ENCODE measurements around the gene KCNA4.
A peak's percentile ranks its signal among the peaks of the same experiment; 100 is the strongest.
"Not testable (repeated sequence)": the region's sequence is repeated elsewhere in the genome, so short reads cannot be mapped to it uniquely, and the experiment has no call there.

KCNA4 gene

DNA sequence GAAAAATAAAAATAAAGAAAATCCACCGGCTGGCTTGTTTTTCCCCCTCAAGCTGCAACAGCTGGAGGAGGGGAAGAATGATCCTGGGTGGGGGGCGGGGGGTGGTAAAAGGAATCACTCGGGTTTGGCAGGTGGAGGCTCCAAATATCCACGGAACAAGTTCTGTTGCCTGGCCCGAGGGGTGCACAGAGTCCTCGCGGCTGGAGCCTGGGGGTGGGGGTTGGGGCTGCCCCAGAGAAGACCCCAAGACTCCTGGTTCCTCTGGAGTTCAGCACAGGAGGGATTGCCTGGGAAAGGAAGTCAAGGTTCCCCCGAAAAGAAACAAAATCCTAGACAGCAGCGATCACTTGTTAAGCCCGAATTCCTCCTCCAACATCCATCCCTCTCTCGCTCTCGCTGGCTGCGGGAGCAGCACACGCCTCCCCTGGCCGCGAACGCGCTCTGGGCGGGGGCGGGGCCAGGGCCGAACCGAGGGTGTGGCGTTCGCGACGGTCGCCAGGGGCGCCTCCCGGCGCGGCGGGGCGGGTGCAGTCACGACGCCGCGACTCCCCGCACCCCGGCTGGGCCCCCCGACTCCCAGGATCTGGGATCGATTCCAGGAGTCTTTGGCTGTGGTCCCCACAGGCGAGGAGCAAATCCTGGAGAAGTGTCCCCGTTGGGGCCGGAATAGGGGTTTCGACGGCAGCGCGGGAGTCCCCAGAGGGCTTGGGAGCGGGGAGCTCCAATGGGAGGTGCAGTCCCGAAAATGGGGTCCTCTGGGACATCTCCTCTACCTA is at the start of gene KCNA4:
Gene KCNA4 (minus strand): TSS at position 443 of the 776 bp plus-strand sequence. CDS start 4,352 bp downstream, outside the sequence.
- peak; percentile 65 for DNase-seq

DNA sequence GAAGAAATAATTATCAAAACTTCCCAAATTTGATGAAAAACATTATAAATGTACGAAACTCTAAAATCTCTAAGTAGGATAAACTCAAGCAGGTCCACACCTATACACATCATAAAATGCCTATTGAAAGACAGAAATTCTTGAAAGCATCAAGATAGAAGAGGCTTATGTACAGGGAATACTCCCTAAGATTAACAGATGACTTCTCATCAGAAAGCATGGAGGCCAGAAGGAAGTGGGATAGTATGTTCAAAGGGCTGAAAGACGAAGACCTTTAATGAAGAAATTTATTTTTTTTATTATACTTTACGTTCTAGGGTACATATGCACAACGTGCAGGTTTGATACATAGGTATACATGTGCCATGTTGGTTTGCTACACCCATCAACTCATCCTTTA is 45.3 kb upstream of the KCNA4 start:
- no peak for DNase-seq

DNA sequence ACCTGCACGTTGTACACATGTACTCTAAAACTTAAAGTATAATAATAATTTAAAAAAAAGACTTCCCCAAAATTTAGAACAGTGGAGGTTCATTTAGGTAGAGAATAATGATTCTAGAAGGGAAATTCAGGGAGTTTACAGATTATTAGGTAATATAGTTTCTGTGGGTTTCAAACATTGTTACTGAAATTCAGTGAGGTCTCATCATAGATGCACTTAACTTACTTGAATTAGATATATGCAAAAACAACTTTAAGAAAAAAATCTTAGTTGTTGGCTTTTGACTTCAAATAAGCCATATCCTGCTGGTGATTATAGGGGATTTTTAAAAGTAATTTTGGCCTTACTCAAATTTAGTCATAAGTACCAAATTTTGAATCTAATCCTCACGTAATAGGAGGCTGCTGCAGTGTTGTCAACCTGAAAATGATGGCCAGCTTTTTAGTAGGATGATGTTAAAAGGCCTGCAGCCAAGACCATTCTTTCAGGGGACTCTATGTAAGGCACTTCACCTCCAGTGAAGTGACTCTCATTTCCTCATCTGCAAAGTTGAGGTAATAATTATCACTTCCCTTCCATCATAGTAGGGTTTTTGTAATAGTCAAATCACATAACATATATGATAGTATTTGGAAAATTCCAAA is 42.5 kb upstream of the KCNA4 start:
- no peak for DNase-seq

DNA sequence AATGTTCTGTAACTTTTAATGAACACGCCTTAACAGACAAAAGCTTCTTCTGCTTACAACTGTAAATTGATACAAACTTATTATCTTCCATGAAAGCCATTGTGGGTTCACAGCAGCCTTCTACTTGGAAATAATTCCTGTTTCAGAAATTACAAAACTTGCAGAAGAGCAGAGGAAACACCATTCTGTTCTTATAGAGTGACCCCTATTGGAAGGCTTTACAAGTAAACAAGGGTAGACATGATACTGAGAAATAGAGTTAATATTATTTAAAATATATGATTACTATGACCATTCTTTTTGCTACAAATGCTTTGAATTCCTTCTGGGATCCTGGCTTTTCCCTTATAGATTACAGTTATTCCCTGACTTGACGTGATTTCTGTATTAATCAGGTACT is 32.4 kb upstream of the KCNA4 start:
- no peak for DNase-seq

DNA sequence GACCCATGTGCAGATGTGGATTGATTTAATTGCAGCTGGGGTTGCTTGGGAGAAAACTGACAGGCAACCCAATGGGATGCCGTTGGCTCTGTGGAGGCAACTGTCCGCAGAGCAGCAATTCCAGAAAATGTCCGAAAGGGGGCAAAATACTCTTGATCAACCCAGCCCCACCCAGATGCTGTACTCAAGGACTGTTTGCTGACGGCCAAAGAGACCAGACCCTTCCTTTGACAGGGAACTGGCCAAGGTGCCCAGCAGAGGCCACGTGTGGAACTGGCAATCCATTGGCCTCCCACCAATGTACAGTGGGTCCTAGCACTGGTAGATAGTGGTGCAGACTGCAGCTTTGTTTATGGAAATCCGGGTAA is 29.7 kb upstream of the KCNA4 start:
- DNase-seq = no peak

DNA sequence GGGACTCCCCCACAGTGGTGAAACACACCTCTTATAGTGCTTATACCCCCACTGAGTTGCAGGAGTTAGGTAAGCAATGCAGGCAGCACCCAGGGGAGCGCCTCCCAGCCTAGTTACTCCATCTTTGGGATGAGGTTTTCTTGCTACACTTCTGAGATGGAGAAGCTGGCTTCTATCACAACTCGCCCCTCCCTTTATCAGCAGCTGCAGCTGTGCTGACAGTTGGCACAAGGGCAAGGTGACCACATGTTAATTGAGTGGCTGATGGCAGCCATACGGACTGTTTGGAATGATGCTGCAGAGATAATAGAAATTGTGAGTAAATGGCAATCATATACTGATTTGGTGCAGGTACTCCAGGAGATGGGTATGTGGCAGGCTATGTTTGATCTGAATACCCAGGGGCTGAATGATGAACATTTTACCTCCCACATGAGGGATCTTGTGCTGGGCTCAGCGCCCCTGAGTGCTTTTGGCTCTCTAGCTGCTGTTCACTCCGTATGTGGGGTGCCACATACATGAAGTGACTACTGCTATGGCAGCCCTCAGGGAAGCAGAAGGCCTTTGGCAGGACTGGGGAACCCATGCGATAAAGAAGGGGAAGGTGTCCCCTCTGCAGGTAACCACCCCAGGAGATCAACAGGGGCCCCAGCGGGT is 29.2 kb upstream of the KCNA4 start:
- no peak for DNase-seq

DNA sequence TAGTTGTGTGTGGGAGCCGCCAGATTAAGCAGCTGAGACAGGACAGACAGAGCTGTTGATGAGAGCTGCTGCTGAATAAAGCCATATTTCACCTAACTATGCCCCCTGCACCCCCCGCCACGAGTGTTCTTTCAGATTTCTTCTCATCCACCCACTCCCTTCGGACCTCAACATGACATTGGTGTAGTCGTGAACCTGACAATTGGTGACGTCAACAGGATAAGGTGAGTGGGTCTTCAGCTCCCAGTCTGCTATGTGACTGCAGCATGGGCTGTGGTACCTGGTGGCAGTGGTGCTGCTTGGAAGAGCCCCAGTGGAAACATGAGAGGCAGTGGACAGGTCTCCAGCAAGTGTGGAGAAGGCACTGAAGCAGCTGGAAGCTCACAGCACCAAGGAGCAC is 28.3 kb upstream of the KCNA4 start:
- DNase-seq = no peak

DNA sequence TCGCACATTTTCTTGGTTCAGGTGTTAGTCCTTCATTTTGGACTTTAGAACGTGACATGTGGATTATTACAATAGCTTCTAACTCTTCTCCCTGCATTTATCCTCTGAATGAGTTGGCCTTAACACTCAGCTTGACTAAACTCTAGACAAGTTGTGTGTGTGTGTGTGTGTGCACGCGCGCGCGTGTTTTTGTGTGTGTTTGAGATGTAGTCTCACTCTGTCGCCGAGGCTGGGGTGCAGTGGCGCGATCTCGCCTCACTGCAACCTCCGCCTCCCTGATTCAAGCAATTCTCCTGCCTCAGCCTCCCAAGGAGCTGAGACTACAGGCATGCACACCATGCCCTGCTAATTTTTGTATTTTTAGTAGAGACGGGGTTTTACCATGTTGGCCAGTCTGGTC is 24.3 kb upstream of the KCNA4 start:
- DNase-seq = no peak

DNA sequence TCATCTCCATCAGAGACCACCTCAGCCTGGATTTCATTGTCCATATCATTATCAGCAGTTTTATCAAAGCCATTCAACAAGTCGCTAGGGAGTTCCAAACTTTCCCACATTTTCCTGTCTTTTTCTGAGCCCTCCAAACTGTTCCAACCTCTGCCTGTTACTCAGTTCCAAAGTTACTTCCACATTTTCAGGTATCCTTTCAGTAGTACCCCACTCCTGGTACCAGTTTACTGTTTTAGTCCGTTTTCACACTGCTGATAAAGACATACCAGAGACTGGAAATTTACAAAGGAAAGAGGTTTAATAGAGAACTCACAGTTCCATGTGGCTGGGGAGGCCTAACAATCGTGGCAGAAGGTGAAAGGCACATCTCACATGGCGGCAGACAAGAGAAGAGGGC is 17.9 kb upstream of the KCNA4 start:
- not testable (repeated sequence) for DNase-seq

DNA sequence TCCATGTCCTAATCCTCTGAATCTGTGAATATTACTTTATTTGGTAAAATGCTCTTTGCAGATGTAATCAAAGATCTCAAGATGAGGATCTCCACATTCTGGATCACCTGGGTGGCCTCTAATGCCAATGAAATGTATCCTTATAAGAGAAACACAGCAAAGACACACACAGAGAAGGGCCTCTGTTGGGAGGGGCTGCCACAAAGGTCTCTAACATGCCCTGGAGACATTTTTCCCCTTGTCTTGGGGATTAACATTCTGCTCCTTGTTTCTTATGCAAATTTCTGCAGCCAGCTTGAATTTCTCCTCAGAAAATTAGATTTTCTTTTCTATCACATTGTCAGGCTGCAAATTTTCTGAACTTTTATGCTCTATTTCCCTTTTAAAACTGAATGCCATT is 17.3 kb upstream of the KCNA4 start:
- DNase-seq = not testable (repeated sequence)

DNA sequence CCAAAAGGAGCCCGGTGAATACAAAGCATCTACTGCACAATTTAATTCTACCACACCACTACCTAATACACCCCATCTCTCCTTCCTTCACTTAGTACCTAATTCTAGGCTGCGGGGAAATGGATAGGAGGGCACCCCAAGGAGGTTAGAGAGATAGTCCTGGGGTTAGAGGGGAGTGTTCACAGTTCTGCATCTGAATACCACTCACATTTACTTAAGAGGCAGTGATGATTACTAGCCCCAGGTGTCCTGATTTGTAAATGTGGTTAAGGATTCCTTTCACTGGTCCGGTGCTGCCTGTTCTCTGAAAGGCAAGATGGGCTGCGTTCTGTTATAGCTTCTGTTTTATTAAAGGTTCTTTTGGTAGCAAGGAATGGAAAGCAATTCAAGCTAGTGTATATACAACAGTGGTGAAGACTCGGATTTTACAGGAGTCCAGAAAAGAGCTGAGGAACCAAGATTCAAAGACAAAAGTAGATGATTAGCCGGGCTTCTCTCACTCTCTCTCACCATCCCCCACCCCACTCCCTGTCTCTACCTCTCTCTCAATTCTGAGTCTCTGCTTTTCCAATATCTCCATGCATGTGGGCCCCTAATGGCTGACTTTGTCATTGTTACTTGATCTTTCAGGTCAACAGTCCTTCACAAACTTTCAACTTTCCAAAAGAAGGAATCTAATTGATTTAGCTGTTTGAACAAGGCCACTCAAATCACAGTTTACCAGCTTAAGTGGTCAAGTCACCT is 8.7 kb upstream of the KCNA4 start:
- no peak for DNase-seq

DNA sequence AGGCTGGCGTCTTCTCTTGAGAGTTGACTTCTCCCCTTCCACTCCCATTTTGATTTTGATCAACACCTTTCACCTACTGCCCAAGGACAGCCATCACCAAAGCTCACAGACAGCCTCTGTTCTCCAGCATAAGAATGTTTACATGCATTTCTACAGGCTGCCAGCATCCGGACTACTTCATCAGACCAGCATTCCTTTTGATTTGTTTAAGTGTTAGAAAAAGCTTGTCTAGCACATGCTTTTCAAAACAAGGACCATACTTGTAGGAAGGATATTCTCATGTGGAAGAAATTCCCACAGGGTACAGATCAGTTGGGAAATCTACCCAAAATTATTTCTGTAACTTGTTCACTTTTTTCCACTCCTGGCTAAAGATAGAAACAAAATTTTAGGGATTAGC is 6.2 kb upstream of the KCNA4 start:
- DNase-seq = no peak

DNA sequence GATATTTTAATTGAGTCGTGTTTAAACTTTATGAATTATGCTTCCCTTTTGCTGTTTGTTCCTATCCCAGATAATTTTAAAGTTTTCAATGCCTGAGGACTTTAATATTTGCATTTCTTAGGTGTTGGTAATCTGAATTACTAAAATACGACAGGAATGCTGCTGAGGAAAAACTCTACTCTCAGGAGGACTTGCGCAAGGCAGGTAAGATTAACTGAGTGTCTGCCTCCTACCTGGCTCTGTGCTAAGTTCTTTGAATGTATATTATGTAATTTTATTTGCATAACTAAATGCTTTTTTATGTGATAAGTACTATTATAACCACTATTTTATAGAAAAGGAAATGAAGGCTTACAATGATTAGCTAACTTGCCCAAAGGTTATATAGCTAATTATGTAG is 2.7 kb upstream of the KCNA4 start:
- no peak for DNase-seq

DNA sequence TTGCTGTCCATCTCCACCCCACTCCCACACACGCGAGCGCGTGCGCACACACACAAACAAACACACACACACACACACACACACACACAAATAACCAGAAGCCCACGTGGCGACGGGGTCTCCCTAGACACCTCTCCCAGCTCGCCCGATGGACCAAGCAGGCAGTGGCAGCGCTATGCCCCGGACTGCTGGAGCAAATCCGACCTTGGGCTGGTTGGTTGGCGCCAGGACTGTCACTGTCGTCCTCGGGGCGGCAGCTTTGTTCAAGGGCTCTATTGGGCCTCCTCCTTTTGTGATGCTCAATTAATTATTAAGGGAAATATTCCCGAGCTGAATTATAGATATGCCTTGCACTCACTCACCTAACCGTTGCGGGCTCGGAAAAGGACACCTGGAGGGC is 1.7 kb upstream of the KCNA4 start:
- no peak for DNase-seq

DNA sequence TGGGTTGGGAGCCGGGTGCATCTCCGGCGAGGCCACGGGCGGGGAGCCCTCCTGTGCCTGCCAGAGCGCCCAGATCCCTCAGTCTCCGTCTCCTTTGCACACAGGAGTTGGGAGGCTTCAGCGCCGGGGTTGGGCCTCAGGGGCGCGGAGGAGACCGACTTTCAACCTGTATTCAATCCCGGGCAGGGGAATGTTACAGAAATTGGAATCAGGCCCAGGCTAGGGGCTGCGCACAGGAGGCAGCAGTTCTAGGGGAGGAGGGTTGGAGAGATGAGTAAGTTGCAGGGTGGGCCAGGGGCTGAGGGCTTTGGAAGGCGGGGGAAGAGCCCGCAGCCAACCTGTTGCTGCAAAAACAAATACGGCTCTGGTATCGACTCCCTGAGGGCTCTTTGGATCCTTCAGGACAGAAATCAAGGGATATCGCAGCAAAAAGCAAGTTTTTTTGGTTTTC is 640 bp upstream of the KCNA4 start:
- no peak for DNase-seq

DNA sequence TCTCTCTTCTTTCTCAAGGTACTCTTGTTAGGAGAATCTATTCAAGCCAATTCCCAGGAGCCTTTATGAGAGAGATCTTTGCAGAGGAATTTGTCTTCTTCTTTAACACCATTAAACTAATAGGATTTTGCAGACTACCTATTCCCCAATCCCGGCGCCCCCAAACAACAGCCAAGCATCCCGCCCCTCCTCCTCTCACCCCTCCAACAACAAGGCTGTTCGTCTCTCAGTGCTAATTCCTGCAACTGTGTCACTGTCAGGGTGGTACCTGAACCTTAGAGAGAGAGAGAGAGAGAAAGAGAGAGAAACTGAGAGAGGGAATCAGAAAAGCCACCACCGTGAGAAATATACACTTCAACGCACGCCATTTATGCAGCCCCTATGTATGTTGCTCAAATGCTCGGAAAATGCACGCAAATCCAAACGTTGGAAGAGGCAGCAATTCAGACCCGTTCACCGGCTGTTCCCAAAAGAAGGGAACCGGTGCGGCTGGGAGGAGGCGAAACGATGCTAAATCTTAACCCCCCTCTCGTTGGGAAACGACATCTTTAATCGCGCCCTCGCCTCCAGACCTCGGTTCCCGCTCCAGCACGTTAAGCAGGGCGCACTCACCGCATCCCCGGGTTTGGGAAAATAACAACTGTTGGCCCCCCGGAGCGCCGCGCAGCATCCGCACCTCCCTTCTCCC is 961 bp downstream of the KCNA4 start:
- no peak for DNase-seq

DNA sequence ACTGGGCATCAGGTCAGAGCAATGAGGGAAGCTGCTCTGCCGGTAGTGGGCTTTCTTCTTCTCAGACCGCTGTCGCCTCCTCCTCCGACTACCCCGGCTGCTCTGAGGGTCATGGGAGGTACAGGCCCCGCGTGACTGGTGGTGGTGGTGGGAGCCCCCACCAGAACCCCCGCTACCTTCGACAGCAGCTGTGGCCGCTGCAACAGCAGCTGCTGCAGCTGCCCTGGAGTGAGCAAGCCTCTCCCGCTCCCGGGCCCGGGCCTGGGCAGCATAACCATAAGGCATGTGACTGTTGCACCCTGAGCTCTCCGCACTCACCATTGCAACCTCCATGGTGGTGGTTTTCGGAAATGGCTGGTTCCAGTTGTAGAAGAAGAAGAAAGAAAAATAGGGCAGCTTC is 4.5 kb downstream of the KCNA4 start:
- DNase-seq = no peak

DNA sequence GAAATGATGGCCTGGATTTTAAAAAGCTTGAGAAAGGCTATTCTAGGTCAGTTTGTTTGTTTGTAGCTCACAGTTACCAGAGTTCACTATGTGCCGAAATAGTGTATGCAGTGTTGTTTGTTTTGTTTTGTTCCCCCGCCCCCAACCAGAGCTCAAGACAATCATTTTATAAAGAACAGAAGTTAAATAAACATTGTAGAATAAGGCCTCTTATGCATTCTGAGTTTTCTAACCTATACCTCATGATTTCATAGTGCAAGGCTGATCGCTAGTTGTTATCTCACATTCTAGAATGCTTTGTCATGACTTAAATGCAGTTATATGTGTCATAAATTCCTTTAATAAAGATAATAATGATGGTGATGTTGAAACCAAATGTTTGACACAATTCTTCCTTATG is 7.8 kb downstream of the KCNA4 start:
- DNase-seq = no peak

DNA sequence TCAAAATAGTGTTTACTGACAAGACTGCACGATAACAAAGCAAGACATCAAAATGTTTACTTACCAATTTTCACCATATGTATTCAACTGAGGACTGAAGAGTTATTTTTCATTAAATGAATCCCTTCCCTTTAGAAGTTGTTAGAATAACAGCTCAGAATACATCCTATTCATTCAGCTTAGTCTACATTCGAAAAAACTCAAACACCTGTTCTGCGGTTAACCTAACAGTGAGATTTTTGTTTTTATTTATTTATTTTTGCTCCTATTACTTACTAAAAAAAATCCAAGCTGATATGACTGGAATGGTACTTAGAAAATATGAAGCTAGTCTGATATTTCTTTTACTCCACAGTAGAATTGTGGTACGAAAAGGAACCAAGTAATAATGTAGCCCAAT is 10.0 kb downstream of the KCNA4 start:
- no peak for DNase-seq

DNA sequence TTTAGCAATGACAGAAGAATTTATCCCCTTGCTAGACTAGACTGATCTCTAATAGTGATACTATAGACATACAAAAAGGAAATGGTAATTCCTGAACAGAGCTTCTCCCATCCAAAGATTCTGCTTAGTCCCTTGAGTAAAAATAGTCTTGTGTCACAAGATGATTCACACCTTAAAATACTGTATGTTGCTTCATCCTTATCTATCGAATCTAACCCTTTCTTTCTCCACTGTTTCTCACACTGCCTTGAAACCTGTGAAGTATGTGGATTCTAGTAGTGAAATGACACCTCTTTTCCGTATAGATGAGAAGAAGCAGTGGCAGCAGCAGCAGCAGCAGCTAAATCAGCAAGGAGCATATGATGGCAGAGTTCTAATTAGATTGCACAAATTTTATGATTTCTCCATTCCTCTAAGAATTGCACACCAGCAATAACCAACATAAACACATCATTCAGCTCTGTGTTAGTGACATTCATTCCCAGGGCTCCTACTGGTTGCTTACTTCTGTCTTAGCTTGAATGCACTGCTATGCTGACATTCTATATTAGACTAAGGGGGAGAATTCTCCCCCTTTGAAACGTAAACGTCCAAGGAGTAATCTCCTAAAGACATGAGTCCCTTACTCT is 14.6 kb downstream of the KCNA4 start:
- no peak for DNase-seq

DNA sequence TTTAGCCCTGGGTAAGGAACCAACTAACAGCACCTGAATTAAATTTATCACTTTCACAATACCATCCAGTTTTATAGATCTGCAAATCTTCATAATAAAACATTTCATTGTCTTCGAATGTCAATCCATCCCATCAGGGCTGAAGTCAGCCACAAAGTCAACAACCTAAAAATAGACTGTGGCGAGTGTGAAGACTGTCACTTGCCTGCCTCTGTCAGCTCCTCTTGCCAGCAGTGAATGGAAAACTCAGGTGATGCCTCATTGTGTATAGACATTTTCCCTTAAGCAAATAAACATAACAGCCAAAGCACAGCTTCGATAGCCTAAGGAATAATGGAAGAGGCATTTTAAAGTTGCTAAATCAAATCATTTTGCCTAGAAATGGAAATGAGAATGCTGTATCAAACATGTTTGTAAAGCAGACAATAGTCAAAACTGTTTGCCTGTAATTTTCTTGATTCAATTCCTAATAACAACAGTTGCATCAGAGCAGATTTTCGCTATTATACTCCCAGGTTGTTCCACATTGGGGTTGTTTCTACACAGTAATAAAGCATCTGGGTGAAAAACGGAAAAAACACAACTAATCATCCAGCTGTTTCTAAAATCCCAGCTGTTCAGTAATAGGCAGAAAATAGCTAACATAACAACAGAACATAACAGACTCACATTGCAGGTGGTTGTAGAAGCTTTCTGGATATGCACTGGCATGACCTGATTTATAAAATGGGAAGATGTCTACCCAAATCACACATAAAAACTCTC is 15.7 kb downstream of the KCNA4 start:
- DNase-seq = no peak

DNA sequence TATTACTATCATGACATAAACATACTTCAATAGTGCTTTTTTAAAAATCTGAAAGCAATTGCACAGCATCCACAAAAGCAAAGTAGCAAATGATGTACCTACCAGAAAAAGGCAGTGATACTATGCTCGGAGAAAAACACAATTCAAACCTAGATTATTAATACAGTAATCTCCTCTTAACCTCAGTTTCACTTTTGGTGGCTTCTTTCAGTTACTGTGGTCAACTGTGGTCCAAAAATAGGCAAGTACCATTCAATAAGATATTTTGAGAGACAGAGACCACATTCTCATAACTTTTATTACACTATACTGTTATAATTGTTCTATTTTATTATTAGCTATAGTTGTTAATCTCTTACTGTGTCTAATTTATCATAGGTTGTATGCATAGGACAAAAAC is 20.8 kb downstream of the KCNA4 start:
- no peak for DNase-seq

Data from NCI-H69 (cell line).